PC-3 (cell line): ENCODE measurements around the gene HUNK.

ENCODE experiments used
- CTCF ChIP-seq: fragments of 300-600 bp; sonication (generic); conservative IDR thresholded peaks from 2 replicates; pipeline ENCODE4 v1.5.1; 2017; ENCODE audit warnings: antibody characterized with exemption, low read depth, mild to moderate bottlenecking, low read length
- EZH2 ChIP-seq: fragments of 300-600 bp; sonication (generic); IDR thresholded peaks from one replicate; pipeline ENCODE4 v1.6.1; 2017; ENCODE audit warnings: antibody characterized with exemption, mild to moderate bottlenecking, low read length; ENCODE audit not compliant: unreplicated experiment
- EZH2phosphoT487 ChIP-seq: fragments of 300-600 bp; sonication (generic); IDR thresholded peaks from 2 replicates; pipeline ENCODE4 v1.6.1; 2018; ENCODE audit warnings: mild to moderate bottlenecking, antibody characterized with exemption, low read length, borderline replicate concordance

- TF ChIP-seq EZH2 (no peak), CTCF (no peak), EZH2phosphoT487 (no peak)
These were observed 23.2 kb downstream of the HUNK start for GRCh38 chr21:31896019-31896418.
